Dendritic cell treated with granulocyte-macrophage colony-stimulating factor and Interleukin-4, amounts not matched to agents 40 ng/mL and 50 ng/mL, for 4 days (primary cell): ENCODE data around the gene LITAFD.
"Not testable (repeated sequence)": the region's sequence is repeated elsewhere in the genome, so short reads cannot be mapped to it uniquely, and the experiment has no call there.

ENCODE experiments used
- H3K27ac Mint-ChIP-seq: one replicate; pipeline ENCODE4 v1.8.0; 2022; ENCODE audit warnings: mild to moderate bottlenecking, mixed read lengths
- H3K27me3 Mint-ChIP-seq: one replicate; pipeline ENCODE4 v1.8.0; 2022; ENCODE audit warnings: mild to moderate bottlenecking, mixed read lengths
- H3K36me3 Mint-ChIP-seq: one replicate; pipeline ENCODE4 v1.8.0; 2022; ENCODE audit warnings: low read depth, mixed read lengths
- H3K4me1 Mint-ChIP-seq: one replicate; pipeline ENCODE4 v1.8.0; 2022; ENCODE audit warnings: low read depth, mixed read lengths
- H3K4me3 Mint-ChIP-seq: one replicate; pipeline ENCODE4 v1.8.0; 2022; ENCODE audit warnings: mild to moderate bottlenecking, moderate library complexity, mixed read lengths
- H3K9me3 Mint-ChIP-seq: one replicate; pipeline ENCODE4 v1.8.0; 2022; ENCODE audit warnings: mixed read lengths
- intact Hi-C: fragments of 100-400 bp; cut with micrococcal nuclease; formaldehyde crosslinking; loops from one replicate; pipeline ENCODE4 v1.15.0; 2022

LITAFD gene

GRCh38 chr16:8882041-8882617, at the start of gene LITAFD:
LITAFD (plus strand) TSS chr16:8882351; CDS start chr16:8884356, 2,005 bp downstream.
- H3K9me3 Mint-ChIP-seq = no peaks in the 10 kb centered on the region
- no peak within 1 kb of the TSS for H3K4me3 Mint-ChIP-seq
- H3K27me3 Mint-ChIP-seq = peaks cover 18% of the 10 kb centered on the region
- intact Hi-C loops = loop anchor here (5.0 kb wide), 1 partner anchor 220 kb away; no protein-coding TSS in a partner anchor
- H3K27ac Mint-ChIP-seq = no peak within 1 kb of the TSS
- peaks cover 3% of the 10 kb centered on the region for H3K4me1 Mint-ChIP-seq
- peaks cover 3% of the 10 kb centered on the region for H3K36me3 Mint-ChIP-seq

DNA sequence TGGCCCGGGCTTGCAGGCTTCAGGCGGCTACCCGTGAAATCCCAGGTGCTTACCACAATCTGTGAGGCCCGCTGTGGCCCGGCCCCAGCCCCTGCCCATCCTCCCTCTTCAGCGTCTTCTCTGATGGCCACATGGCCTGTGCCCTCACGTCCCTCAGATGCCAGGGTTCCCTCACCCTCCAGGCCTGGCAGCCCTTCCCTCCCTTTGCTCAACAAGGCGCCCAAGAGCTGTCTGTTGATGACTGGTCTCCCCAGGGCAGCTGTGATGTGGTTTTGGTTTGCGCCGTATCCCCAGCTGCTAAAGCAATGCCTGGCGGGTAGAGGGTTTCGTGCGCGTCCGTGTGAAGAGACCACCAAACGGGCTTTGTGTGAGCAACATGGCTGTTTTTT, 49.4 kb upstream of the LITAFD start:
- no peaks in the 10 kb centered on the region for H3K9me3 Mint-ChIP-seq
- H3K27me3 Mint-ChIP-seq = no peaks in the 10 kb centered on the region
- peaks cover 58% of the 10 kb centered on the region for H3K36me3 Mint-ChIP-seq
- peak overlapping the region; percentile 41 for H3K27ac Mint-ChIP-seq
- peaks cover 32% of the 10 kb centered on the region for H3K4me1 Mint-ChIP-seq
- intact Hi-C loops = no loop called here
- H3K4me3 Mint-ChIP-seq = no peak overlapping the region

GRCh38 chr16:8836797-8837196, 45.4 kb upstream of the LITAFD start:
- H3K9me3 Mint-ChIP-seq, intact Hi-C loops, H3K27me3 Mint-ChIP-seq, H3K27ac Mint-ChIP-seq, H3K4me3 Mint-ChIP-seq: not testable (repeated sequence)
- Mint-ChIP-seq H3K36me3 (peaks cover 19% of the 10 kb centered on the region), H3K4me1 (peaks cover 27% of the 10 kb centered on the region)

DNA sequence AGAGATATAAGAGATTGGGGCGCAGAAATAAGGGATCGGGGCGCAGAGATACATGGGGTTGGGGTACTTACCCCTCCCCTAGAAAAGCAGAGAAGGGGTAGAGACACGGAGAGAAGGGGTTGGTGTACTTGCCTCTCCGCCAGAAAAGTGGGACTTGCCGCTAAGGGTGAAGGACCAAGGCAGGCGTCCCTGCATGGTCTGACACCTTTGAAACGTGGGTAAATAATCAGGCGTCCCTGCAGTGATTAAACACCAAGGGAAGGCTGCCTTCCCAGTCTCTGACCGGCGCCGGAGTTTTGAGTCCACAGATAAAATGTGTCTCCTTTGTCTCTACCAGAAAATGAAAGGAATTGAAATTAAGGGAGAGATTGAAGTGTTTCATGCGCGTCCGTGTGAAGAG, 44.6 kb upstream of the LITAFD start:
- H3K27ac Mint-ChIP-seq, H3K27me3 Mint-ChIP-seq, H3K9me3 Mint-ChIP-seq, H3K4me3 Mint-ChIP-seq, intact Hi-C loops: not testable (repeated sequence)
- Mint-ChIP-seq H3K4me1 (peaks cover 28% of the 10 kb centered on the region), H3K36me3 (peaks cover 19% of the 10 kb centered on the region)

GRCh38 chr16:8842016-8842415, 40.1 kb upstream of the LITAFD start:
- Mint-ChIP-seq H3K36me3 (peaks cover 45% of the 10 kb centered on the region), H3K4me1 (peaks cover 32% of the 10 kb centered on the region)
- H3K27me3 Mint-ChIP-seq, H3K9me3 Mint-ChIP-seq, H3K27ac Mint-ChIP-seq, H3K4me3 Mint-ChIP-seq, intact Hi-C loops: not testable (repeated sequence)

DNA sequence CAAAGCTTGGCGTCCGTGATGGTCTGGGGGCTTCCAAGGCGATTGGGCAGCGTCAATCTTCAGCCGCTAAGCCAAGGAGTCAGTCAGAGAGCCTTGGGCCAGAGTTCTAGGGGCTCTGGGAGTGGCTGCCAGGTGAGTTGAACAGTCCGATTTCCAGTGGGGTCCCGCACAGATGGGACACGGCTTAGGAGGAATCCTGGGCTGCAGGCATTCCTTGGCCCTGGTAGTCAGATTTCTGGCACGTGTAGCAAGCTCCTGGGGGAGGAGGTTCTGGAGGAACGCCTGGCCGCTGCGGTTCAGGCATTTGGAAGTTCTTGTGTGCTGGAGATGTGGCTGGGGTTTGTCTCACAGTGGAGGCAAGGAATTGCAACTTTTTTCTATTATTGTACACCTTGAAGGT, 38.9 kb upstream of the LITAFD start:
- H3K4me1 Mint-ChIP-seq = peaks cover 32% of the 10 kb centered on the region
- peaks cover 58% of the 10 kb centered on the region for H3K36me3 Mint-ChIP-seq
- H3K27ac Mint-ChIP-seq, H3K27me3 Mint-ChIP-seq, H3K9me3 Mint-ChIP-seq, intact Hi-C loops, H3K4me3 Mint-ChIP-seq: not testable (repeated sequence)

- H3K4me1 Mint-ChIP-seq = peaks cover 53% of the 10 kb centered on the region
- H3K9me3 Mint-ChIP-seq = no peaks in the 10 kb centered on the region
- H3K27ac Mint-ChIP-seq = no peak overlapping the region
- no peak overlapping the region for H3K4me3 Mint-ChIP-seq
- no peaks in the 10 kb centered on the region for H3K27me3 Mint-ChIP-seq
- intact Hi-C loops = no loop called here
- peaks cover 83% of the 10 kb centered on the region for H3K36me3 Mint-ChIP-seq
Measured at GRCh38 chr16:8845699-8846298, 36.4 kb upstream of the LITAFD start.

DNA sequence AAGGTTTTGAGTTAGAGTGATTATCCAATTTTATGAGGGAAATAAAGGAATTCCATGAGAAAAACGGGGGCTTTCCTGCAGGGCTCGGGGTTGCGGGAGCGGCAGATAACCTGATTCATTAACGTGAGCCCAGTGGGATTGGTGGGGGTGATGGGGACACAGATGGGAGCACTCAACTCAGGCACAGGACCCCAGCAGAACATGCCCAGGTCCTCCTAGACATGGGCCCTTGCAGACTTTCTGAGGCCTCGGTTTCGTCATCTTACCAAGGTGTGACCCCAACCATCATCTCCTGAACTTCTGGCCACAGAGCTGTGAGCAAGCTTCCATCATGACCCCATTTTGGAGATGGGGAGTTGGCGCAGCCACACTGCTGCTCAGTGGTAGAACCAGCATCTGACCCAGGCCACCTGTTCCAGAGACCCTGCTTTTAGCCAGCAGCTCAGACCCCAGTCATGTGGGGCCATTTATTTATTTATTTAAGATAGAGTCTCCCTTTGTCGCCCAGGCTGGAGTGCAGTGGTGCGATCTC, 35.7 kb upstream of the LITAFD start:
- no peaks in the 10 kb centered on the region for H3K27me3 Mint-ChIP-seq
- no peak overlapping the region for H3K4me3 Mint-ChIP-seq
- peaks cover 54% of the 10 kb centered on the region for H3K4me1 Mint-ChIP-seq
- H3K9me3 Mint-ChIP-seq = no peaks in the 10 kb centered on the region
- H3K27ac Mint-ChIP-seq = no peak overlapping the region
- intact Hi-C loops = no loop called here
- peaks cover 87% of the 10 kb centered on the region for H3K36me3 Mint-ChIP-seq

GRCh38 chr16:8847145-8847544, 35.0 kb upstream of the LITAFD start:
- peaks cover 90% of the 10 kb centered on the region for H3K36me3 Mint-ChIP-seq
- H3K27me3 Mint-ChIP-seq = no peaks in the 10 kb centered on the region
- intact Hi-C loops = no loop called here
- H3K27ac Mint-ChIP-seq = no peak overlapping the region
- H3K9me3 Mint-ChIP-seq = no peaks in the 10 kb centered on the region
- no peak overlapping the region for H3K4me3 Mint-ChIP-seq
- H3K4me1 Mint-ChIP-seq = peaks cover 47% of the 10 kb centered on the region

DNA sequence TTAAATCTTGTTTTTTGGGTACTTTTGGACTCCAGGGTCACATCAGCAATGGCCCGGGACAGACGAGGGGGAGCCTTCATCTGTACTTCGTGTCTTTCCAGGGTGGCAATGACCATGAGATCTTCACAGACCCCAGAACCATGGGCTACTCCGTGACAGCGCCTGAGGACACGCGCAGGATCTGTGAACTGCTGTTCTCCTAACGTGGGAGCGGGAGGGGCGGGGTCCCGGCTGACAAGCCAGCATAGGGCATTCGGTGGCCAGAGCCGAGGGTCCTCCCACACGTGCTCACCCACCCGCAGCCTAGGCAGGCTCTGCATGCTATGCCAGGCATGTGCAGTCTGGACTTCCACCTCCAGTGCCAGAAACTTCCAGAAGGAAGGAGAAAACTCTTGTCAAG, 34.5 kb upstream of the LITAFD start:
- no peaks in the 10 kb centered on the region for H3K9me3 Mint-ChIP-seq
- no peaks in the 10 kb centered on the region for H3K27me3 Mint-ChIP-seq
- no peak overlapping the region for H3K27ac Mint-ChIP-seq
- H3K4me1 Mint-ChIP-seq = peaks cover 42% of the 10 kb centered on the region
- H3K4me3 Mint-ChIP-seq = no peak overlapping the region
- intact Hi-C loops = no loop called here
- H3K36me3 Mint-ChIP-seq = peaks cover 90% of the 10 kb centered on the region

DNA sequence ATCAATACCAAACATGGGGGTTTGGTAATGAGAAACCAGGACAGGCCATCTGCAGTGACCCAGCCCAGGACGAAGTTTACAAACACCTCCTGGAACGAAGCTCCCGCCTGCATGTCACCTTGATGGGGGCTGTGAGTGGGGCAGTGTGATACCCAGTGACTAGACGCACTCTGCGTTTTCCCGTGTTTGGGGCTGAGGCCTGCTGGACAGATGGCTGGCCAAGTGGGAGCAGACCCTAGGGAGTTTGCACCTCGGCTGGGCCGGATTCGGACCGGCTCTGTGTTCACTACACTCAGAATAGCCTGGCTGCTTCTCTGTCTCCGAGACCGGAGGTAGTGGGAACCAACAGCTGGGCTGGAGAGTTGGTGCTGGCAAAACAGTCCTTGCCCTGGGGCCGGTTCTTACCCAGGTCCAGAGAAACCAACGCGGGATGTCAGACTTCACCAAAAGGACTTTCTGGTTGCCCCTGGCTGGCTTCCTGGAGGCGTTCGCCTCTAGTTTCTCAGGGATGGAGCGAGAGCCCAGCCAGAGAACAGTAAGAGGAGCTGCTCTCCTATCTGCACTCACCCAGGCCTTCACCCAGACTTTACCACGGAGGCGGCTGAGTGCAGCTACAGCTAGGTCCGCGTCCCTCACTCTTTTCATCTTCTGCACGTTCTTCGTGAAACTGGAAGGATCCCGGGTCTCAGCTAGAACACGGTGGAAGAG, 33.8 kb upstream of the LITAFD start:
- no peak overlapping the region for H3K4me3 Mint-ChIP-seq
- H3K27ac Mint-ChIP-seq = no peak overlapping the region
- no peaks in the 10 kb centered on the region for H3K9me3 Mint-ChIP-seq
- H3K27me3 Mint-ChIP-seq = no peaks in the 10 kb centered on the region
- peaks cover 94% of the 10 kb centered on the region for H3K36me3 Mint-ChIP-seq
- intact Hi-C loops = no loop called here
- H3K4me1 Mint-ChIP-seq = peaks cover 38% of the 10 kb centered on the region

DNA sequence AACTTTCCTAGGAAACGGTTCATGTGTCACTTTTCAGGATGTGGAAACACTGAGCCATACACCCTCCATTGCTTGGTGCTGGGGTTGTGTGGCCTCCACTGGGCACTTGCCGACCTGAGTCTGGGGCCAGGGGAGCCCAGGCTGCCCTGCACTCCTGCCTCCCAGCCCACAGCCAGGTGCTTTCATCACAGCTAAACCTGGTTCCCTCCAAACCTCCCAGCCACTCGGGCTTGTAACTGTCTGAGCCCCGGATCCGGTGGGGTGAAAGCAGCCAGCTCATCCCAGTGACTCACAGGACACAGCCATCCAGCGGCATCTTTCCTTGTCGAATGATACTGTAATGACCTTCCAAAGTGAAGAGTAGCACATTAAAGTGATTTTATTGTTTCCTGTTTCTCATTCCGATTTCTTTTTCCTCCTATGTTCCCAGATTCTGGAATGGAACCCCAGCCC, 33.2 kb upstream of the LITAFD start:
- no peaks in the 10 kb centered on the region for H3K9me3 Mint-ChIP-seq
- no peak overlapping the region for H3K4me3 Mint-ChIP-seq
- peaks cover 97% of the 10 kb centered on the region for H3K36me3 Mint-ChIP-seq
- intact Hi-C loops = no loop called here
- no peak overlapping the region for H3K27ac Mint-ChIP-seq
- H3K4me1 Mint-ChIP-seq = peaks cover 33% of the 10 kb centered on the region
- no peaks in the 10 kb centered on the region for H3K27me3 Mint-ChIP-seq

GRCh38 chr16:8849411-8850011, 32.6 kb upstream of the LITAFD start:
- Mint-ChIP-seq H3K9me3 (no peaks in the 10 kb centered on the region), H3K36me3 (peaks cover 97% of the 10 kb centered on the region), H3K4me1 (peaks cover 30% of the 10 kb centered on the region), H3K27me3 (no peaks in the 10 kb centered on the region), H3K27ac (no peak overlapping the region), H3K4me3 (no peak overlapping the region)
- intact Hi-C loops = no loop called here

DNA sequence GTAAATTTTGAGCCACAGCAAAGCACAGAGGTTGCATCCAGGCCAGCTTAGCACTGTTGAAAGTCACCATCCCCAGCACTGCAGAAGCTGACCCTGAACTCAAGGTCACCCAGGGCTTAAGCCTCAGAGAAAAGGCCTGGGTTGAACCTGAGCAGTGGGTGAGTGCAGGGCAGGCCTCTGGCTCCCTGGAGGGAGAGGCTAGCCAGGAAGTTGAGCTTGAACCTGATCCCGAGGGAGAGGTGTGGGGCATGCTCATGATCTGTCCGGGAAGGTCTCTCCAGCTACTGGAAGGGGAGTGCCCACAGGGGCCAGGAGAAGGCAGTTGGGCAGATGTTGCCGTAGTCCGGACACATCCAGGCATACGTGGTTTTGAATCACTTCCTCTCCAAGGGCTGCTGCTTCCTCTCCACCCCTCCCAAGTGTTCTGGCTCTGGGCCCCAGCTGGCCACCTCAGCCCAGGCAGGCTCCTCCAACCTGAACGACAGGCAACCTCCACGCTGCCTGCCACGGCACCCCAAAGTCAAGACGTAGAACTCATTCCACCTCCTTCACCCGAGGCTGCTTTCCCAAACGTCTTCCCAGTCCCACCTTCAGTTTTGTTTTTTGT, 31.8 kb upstream of the LITAFD start:
- H3K9me3 Mint-ChIP-seq = no peaks in the 10 kb centered on the region
- no peaks in the 10 kb centered on the region for H3K27me3 Mint-ChIP-seq
- intact Hi-C loops = no loop called here
- H3K4me1 Mint-ChIP-seq = peaks cover 23% of the 10 kb centered on the region
- no peak overlapping the region for H3K4me3 Mint-ChIP-seq
- peak overlapping the region; percentile 80 for H3K27ac Mint-ChIP-seq
- H3K36me3 Mint-ChIP-seq = peaks cover 97% of the 10 kb centered on the region
